Epithelial cell of proximal tubule (primary cell): ENCODE data around the gene DPH6. TPM values are rescaled to one million over a fixed set of nuclear protein-coding genes. Genes with fewer than 3 reads are reported as not detected.
"Not testable (repeated sequence)": the region's sequence is repeated elsewhere in the genome, so short reads cannot be mapped to it uniquely, and the experiment has no call there.

Experiments used
- DNase-seq: peaks from one replicate; pipeline ENCODE4 v3.0.0-alpha.2; 2011; ENCODE audit warnings: low read depth
- H3K4me3 ChIP-seq: 2 replicates; pipeline ENCODE4 v1.5.1; 2011; ENCODE audit warnings: low read depth, mild to moderate bottlenecking, low read length
- total RNA-seq: library from RNA; depleted of rRNA; stranded (reverse); fragments of >200 nt; gene quantifications from 2 replicates; pipeline ENCODE4 v1.2.3, GENCODE V29; 2015
- TF ChIP-seq, protein P1 (sequence below): conservative IDR thresholded peaks from 2 replicates; pipeline ENCODE4 v1.5.1; 2012; ENCODE audit warnings: low read depth, mild to moderate bottlenecking, low read length

DPH6 gene
- total RNA-seq, 1 donor from 2014 or later: 10.0 TPM

DNA sequence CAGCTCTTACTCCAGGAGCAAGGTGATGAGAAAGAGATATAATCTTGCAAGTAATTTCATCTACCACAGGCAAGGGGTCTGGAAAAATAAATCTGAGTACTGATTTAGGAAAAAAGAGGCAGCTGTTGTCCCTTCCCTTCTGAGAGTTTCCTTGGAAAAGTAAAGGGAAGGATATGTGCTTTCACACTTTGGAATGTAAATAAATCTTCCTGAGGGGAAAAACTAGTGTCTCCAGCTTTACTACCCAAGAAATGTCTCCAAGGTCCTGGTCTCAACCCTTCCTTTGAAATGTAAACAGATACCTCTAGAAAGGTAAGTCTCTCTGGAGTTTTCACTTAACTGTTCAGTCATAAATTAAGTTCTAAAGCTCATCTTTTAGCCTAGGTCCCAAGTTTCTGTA lies 102.6 kb downstream of the DPH6 start:
- no peak for DNase-seq
- H3K4me3 ChIP-seq: no peak overlapping the region
- TF ChIP-seq, protein P1, sequence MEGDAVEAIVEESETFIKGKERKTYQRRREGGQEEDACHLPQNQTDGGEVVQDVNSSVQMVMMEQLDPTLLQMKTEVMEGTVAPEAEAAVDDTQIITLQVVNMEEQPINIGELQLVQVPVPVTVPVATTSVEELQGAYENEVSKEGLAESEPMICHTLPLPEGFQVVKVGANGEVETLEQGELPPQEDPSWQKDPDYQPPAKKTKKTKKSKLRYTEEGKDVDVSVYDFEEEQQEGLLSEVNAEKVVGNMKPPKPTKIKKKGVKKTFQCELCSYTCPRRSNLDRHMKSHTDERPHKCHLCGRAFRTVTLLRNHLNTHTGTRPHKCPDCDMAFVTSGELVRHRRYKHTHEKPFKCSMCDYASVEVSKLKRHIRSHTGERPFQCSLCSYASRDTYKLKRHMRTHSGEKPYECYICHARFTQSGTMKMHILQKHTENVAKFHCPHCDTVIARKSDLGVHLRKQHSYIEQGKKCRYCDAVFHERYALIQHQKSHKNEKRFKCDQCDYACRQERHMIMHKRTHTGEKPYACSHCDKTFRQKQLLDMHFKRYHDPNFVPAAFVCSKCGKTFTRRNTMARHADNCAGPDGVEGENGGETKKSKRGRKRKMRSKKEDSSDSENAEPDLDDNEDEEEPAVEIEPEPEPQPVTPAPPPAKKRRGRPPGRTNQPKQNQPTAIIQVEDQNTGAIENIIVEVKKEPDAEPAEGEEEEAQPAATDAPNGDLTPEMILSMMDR: no peak

DNA sequence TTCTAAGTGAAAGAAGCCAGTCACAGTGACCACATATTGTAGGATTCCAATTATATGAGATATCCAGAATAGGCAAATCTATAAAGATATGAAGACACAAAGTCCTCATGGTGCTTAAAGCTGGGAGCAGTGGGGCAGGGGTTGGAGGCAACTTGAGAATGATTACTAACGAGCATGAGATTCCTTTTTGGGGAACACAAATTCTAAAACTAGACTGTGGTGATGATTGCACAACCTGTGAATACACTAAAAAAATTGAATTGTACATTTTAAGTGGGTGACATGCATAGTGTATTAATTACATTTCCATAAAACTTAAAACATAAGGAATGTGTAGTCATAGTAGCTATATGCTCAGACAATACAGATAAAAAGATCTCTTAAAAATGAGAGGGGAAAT lies 103.2 kb downstream of the DPH6 start:
- TF ChIP-seq, protein P1: no peak
- no peak overlapping the region for H3K4me3 ChIP-seq
- no peak for DNase-seq

DNA sequence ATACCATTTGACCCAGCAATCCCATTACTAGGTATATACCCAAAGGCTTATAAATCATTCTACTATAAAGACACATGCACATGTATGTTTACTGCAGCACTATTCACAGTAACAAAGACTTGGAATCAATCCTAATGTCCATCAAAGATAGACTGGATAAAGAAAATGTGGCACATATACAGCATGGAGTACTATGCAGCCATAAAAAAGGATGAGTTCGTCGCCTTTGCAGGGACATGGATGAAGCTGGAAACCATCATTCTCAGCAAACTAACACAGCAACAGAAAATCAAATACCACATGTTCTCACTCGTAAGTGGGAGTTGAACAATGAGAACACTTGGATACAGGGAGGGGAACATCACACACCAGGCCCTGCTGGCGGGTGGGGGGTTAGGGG lies 104.7 kb downstream of the DPH6 start:
- DNase-seq, H3K4me3 ChIP-seq: not testable (repeated sequence)

DNA sequence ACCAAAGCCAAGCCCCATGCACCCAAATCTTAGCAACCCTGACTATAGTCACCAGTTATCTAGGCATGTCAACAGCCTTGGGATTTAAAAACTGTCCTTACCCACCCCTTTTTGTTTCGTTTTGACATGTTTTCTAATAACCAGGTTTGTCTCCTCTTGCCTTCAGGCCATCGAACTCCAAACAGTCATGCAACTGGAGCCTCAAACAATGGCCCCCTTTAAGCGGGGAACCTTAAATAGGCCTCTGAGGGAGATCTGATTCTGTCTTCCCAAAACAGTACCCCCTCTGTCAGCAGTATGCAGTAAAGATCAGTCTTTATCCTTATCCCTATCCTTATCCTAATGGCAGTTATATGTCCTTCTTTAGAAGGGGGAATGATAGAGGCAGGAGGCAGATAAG lies 105.7 kb downstream of the DPH6 start:
- TF ChIP-seq, protein P1: no peak
- no peak for DNase-seq
- H3K4me3 ChIP-seq: no peak overlapping the region

DNA sequence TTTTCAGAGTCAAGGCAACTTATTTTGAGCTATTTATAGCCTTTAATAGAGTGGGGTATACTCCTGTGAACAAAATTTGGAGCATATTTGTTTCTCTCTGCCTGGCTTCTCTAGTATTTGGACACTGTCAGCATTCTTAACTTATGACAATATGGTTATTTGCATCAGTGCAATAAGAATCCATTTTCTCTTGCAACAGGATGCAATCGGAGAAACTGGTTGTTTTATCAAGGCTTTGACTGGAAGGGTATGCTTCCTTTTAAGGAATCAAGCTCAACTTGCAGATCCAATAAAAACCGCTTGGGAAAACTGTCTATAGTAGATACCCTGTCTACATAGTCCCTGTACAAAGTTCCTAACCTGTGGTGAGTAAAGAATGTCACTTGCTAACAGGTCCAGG lies 106.7 kb downstream of the DPH6 start:
- no peak overlapping the region for H3K4me3 ChIP-seq
- TF ChIP-seq, protein P1: no peak
- no peak for DNase-seq

DNA sequence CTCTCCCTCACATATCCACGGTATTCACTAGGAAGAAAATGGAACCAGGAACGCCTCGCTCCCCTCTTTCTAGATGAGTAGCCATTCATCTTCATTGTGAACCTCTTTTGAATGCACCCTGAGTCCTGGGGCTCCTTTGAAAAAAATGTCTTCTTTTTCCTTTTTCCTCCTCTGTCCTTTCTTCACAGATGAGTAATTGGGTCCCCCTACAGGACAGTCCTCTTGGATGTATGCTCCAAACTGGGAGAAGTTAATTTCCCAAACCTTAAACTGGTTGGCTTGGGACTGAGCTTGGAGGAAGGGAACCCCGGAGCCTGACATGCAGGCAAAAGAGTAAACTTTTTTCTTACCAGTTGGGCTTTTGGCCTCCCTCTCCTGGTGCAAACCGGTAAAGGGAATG lies 108.8 kb downstream of the DPH6 start:
- DNase-seq: no peak
- no peak overlapping the region for H3K4me3 ChIP-seq
- TF ChIP-seq, protein P1: peak; percentile 29

DNA sequence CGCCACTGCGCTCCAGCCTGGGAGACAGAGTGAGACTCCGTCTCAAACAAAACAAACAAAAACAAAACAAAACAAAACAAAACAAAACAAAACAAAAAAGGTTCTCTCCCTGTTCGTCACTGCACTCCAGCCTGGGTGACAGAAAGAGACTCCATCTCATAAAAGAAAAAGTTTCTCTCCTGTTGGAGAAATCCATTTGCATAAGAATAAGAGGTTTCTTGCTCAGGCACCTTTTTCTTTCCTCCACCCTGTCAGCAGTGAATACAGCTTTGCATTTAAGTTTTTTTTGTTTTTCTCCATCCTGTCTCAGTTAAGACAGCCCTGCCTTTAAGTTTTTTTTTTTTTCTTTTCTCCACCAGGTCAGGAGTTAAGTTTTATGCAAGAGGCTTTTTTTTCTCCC lies 109.5 kb downstream of the DPH6 start:
- no peak for DNase-seq
- TF ChIP-seq, protein P1: no peak

DNA sequence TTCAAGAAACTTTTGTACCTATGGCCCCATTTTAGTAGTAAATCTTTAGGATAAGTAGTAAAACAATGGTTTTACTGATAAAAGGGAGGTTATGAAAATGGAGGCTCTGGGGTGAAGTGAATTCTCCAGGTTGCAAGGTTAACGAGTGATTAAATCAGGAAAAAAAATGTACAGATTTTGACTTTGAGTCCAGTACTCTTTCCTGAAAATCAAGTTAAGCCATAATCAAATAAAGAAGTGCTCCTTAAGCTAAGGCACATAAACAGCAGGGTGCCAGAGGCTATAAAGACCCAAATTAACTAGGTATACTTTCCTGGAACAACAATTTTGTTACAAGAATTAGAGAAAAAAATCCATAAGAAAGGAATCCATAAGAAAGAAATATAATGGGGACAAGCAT lies 114.7 kb downstream of the DPH6 start:
- no peak overlapping the region for H3K4me3 ChIP-seq
- TF ChIP-seq, protein P1: no peak
- no peak for DNase-seq

More for the DNA sequence above, 109.5 kb downstream of the DPH6 start:
- no peak overlapping the region for H3K4me3 ChIP-seq
